ENCODE measurements around the gene USP13.
"Not testable (repeated sequence)": the region's sequence is repeated elsewhere in the genome, so short reads cannot be mapped to it uniquely, and the experiment has no call there.

Gene USP13

GRCh38 chr3:179652447-179653095 lies at the start of gene USP13:
TSS of gene USP13 (plus strand) at chr3:179653040. CDS start at chr3:179653226, 186 bp downstream.
- DNase-seq, result peak; percentile 54

DNA sequence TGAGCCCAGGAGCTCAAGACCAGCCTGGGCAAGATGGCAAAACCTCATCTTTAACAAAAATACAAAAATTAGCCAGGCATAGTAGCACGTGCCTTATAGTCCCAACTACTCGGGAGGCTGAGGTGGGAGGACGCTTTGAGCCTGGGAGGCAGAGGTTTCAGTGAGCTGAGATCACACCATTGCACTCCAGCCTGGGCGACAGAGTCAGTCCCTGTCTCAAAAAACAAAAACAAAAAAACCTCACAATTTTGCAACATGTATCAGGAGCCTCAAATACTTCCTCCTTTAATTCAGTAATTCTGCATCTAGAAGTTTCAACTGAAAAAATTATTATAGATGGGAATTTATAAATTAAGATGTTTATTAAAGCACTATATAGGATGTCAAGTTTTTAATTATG lies 49.5 kb upstream of the USP13 start:
- DNase-seq, result no peak

GRCh38 chr3:179603831-179604230 lies 49.0 kb upstream of the USP13 start:
- no peak for DNase-seq

GRCh38 chr3:179604321-179605078 lies 48.3 kb upstream of the USP13 start, which contains the start of the genes MRPL47 and NDUFB5:
TSS of gene MRPL47 (minus strand) at chr3:179604638. CDS start at chr3:179604624, 14 bp downstream.
TSS of gene NDUFB5 (plus strand) at chr3:179604794. CDS start at chr3:179604816, 22 bp downstream.
- peak; percentile 94 for DNase-seq

DNA sequence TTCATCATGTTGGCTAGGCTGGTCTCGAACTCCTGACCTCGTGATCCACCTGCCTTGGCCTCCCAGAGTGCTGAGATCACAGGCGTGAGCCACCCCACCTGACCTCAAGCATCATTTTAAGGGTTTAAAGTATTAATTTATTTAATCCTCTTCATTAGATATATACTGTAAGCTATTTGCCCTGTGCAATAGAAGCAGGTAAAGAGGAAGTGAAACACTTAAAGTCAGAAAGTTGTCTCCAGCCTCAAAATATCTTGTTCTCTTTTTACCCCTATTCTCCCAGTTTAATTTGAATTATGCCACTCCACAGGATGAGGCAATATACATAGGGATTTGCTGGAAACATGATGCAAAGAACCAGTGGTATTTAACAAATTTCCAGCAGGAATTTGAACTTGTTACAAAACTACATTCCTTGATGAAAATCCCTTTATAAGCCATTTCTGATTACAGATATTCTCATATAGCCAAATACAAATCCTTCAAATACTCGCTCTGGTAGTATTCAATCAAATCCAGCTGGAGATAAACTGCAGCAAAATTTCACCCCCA lies 46.2 kb upstream of the USP13 start:
- DNase-seq, result no peak

- no peak for DNase-seq
Measured at GRCh38 chr3:179608931-179609720, 43.7 kb upstream of the USP13 start.

DNA sequence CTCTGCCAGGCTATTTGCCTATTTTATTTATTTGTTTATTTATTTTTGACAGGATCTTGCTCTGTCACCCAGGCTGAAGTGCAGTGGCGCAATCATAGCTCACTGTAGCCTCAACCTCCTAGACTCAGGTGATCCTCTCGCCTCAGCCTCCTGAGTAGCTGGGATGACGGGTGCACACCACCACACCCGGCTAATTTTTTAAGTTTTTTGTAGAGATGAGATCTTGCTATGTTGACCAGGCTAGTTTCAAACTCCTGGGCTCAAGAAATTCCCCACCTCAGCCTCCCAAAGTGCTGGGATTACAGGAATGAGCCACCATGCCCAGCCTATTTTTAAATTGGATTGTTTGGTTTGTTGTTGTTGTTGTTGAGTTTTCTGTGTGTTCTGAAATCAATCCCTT lies 42.8 kb upstream of the USP13 start:
- no peak for DNase-seq

DNA sequence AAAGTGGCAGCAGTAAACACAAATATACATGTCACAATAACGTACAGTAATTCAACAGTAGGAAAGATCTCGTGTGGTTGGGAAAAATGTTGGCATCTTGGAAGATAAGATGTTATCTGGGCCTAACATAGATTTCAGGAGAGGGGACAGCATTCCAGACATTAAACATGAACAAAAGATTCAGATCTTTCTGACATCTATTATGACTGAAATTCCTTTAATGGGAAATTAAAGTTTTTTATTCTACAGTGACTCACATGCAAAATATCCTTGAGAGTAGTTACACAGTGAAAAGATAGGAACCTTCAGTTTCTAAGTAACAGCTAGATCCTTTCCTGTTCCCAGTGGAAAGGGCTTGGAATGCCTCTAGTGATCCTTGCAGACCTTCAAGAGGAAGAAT lies 39.0 kb upstream of the USP13 start:
- no peak for DNase-seq

DNA sequence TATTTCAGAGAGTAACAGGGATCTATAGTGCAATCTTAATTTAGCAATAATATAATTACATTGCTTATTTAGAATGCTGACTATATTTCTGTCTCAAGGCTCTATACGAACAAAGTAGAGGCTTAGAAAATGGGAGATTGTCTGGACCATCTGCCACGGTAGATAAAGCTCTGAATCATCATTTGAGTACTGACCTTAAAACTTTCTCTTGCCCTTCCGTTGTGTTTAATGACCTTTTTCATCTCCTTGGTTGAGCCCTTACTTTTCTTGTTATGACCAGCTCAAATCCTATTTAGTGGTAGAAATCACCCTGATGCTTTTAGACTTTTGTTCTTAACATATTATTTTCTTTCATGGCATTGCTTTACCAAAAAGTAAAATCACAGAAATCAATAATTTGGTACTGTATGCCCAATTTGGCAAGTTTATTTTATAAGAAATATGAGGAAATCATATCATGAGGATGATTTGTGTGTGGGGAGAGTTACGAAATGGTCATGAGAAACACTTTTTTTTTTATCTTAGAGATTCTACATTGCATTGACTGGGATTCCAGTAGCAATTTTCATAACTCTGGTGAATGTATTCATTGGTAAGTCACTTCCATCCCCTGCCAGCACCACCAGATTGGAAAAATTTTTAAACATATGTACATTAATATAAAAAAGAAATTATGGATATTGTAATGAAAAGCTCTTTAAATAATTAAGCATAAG lies 37.2 kb upstream of the USP13 start:
- DNase-seq, result no peak

GRCh38 chr3:179622023-179622422 lies 30.8 kb upstream of the USP13 start:
- DNase-seq, result no peak

DNA sequence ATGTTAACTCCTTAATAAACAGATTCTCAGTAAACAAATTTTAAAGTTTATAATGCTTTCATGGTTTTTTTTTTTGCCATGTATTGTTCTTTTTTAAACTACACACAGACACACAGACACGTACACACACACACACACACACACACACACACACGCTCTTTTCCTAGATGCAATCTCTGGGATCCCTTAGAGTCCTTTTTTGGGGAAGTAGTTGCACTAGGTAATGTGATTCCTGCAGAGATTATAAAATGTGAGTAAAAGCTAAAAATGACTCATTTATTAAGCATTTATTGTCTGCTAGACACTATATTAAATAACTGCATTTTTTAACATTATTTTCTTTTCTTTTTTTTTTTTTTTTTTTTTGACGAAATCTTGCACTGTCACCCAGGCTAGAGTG lies 28.4 kb upstream of the USP13 start:
- no peak for DNase-seq

DNA sequence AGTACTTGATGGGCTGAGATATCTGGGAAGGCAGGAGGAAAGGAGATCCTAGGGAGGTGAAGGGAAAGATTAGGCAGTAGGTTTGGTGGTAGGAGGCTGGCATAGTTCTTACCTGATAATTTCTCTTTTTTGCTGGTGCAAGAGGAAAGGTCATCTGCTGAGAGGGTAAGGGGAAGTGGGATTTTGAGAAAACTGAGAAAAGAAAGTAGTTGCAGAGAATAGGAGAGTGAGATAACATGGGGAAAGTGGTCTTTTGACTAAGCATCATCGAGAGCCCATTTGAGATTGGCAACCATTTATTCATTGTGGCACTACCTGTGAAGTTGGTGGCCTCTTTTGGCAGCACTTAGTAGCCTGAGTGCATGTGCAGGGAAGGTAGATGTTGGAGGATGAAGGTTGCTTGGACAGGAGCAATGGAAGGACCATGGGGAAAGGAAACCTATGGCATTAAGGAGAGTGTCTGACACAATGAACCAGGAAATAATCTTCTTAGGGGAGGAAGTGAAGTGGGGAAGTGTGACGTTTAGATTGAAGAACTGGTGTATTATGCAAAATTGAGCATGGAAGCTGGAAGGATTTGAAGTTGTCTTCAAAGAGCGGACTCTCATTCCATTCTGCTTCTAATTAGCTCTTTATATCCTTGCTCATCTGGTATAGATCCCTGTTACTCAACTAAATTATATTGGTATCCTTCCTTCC lies 21.9 kb upstream of the USP13 start:
- DNase-seq, result no peak

- no peak for DNase-seq
Measured at GRCh38 chr3:179640469-179640868, 12.4 kb upstream of the USP13 start.

GRCh38 chr3:179642871-179643270 lies 10.0 kb upstream of the USP13 start:
- DNase-seq, result no peak

GRCh38 chr3:179643837-179644236 lies 9.0 kb upstream of the USP13 start:
- not testable (repeated sequence) for DNase-seq

DNA sequence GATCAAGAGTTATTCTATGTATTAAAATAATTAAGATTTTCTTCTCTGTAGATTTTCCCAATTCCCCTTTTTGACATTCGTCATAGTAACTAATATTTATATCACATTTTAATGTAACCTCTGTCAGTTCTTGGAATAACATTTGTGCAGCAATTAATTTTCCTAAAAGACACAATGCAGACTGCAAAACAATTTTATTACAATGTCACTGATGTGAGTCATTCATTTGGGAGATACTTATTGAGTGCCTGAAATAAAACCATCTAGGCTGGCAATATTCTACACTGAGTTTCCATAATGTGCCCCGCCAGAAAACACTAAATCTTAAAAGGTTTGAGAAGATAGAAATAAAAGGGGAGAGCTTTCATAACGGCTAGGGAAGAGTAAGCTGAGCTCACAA lies 6.7 kb upstream of the USP13 start:
- no peak for DNase-seq

- DNase-seq, result no peak
Measured at GRCh38 chr3:179651687-179652446, 973 bp upstream of the USP13 start.

GRCh38 chr3:179653096-179653797 lies 407 bp downstream of the USP13 start:
- DNase-seq, result peak; percentile 63

DNA sequence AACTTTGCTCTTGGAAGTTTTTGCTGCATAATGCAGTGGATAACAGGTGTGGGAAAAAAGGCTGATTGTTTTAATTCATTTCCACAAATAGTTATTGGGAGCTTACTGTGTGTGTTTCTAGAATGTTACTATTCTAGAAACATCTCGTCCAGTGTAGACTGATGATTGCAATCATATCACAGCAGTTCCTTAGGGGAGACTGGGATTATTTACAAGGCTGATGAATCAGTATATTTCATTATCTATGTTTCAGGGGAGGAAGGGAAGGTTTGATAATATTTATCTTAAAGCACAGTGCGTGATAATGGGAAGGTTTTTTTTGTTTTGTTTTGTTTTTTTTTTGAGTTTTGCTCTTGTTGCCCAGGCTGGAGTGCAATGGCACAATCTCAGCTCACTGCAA lies 2.4 kb downstream of the USP13 start:
- no peak for DNase-seq

GRCh38 chr3:179658606-179659005 lies 5.8 kb downstream of the USP13 start:
- DNase-seq, result no peak
